GM21381 (cell line): ENCODE data around the gene FLNA.
"Not testable (repeated sequence)": the region's sequence is repeated elsewhere in the genome, so short reads cannot be mapped to it uniquely, and the experiment has no call there.

Experiments
- ATAC-seq: cut with Tn5 transposase; IDR thresholded peaks from one replicate; pipeline ENCODE4 v1.9.1; 2021; ENCODE audit warnings: mild to moderate bottlenecking, moderate library complexity; ENCODE audit not compliant: unreplicated experiment

Gene FLNA

DNA sequence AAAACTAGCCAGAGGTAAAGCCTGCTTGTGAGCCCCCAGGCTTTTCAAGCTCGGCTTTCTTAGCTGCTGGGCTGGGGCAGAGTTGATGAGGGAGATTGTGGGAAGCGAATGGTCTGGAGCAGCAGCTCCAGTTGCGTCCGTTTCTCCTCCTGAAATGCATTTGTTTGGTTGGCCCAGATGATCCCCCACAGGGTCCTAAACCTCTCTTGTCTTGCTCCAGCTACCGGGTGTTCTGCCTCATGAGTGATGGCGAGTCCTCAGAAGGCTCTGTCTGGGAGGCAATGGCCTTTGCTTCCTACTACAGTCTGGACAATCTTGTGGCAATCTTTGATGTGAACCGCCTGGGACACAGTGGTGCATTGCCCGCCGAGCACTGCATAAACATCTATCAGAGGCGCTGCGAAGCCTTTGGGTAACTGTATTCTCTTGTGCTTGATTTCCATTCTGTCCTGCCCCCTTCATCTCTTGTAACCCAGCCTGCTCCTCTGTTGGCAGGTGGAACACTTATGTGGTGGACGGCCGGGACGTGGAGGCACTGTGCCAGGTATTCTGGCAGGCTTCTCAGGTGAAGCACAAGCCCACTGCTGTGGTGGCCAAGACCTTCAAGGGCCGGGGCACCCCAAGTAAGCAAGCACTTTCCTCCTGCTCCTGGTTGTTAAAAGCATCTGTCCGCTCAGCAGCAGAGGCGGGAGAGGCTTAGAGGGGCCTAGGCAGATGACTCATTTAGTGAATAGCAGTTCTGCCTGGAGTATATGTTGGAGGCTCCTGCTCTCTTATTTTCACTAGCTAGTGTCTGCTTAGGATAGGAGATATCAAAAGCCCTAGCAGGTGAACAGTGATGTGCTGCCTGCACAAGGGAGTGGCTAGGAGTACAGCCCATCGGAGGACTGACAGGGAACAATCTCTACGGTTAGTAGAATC, 63.6 kb downstream of the FLNA start:
- ATAC-seq: no peak

GRCh38 chrX:154309041-154309775, 65.2 kb downstream of the FLNA start:
- ATAC-seq: no peak

DNA sequence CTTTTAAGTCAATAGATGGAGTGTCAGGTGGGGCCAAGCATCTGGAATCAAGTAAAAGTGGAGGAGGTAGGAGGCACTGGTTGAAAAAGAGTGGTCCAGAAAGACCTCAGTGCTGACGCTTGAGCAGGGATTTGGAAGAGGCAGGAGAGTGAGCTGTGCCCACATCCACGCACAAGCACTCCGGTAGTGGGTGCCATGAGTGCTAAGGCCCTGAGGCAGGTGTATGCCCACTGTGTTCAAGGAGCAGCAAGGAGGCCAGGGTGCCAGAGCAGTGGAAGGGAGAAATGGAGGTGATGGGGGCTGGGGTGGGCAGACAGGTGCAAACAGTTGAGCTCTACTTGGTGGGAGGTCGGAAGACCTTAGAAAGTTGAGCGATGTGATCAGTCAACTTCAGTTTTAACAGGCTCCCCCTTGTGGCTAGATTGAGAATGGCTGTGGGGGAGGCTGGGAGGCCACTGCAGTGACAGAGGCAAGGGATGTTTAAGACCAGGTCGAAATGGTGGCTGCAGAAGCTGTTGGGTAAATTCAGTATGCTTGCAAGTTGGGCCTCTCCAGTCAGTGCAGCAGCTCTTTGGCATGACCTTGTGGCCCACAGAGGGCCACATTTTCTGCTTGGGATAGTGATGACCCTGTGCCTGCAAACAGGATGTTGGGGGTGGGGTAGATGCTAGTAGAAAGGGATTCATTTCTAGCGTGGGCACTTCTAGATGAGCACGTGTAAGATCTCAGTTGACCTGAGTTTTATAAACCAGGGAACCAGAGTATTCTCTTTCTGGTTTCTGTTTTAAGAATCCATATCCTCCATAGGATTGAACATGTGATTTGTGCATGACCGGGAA, 66.1 kb downstream of the FLNA start:
- no peak for ATAC-seq

GRCh38 chrX:154307202-154307601, 67.2 kb downstream of the FLNA start:
- no peak for ATAC-seq

GRCh38 chrX:154305541-154306205, 68.8 kb downstream of the FLNA start:
- ATAC-seq: no peak

GRCh38 chrX:154304846-154305245, 69.6 kb downstream of the FLNA start:
- no peak for ATAC-seq

- ATAC-seq: no peak
Observed at GRCh38 chrX:154303476-154303875, 71.0 kb downstream of the FLNA start.

DNA sequence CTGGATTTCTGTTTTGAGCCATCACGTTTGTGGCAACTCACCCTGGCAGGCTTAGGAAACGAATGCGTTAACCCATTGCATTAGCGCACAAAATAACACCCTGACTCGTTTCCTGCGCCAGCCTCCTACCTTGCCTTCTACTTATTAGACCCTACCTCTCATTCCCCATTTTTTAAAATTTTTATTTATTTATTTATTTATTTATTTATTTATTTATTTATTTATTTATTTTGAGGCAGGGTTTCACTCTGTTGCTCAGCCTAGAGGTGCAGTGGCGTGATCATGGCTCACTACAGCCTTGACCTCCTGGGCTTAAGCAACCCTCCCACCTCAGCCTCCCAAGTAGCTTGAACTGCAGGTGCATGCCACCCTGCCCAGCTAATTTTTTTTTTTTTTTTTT, 71.4 kb downstream of the FLNA start:
- not testable (repeated sequence) for ATAC-seq

- no peak for ATAC-seq
Observed at GRCh38 chrX:154300816-154301215, 73.6 kb downstream of the FLNA start.
